ENCODE measurements around the gene METTL9. TPM values are rescaled to one million over a fixed set of nuclear protein-coding genes. Genes with fewer than 3 reads are reported as not detected.
"Not testable (repeated sequence)": the region's sequence is repeated elsewhere in the genome, so short reads cannot be mapped to it uniquely, and the experiment has no call there.

The METTL9 gene
- total and polyA plus RNA-seq, 9 of the 15 experiments (the other 6 are each of a cell fraction or from before 2014, with no cell fraction given) = 12.2 to 107 (median 79.1) TPM

DNA sequence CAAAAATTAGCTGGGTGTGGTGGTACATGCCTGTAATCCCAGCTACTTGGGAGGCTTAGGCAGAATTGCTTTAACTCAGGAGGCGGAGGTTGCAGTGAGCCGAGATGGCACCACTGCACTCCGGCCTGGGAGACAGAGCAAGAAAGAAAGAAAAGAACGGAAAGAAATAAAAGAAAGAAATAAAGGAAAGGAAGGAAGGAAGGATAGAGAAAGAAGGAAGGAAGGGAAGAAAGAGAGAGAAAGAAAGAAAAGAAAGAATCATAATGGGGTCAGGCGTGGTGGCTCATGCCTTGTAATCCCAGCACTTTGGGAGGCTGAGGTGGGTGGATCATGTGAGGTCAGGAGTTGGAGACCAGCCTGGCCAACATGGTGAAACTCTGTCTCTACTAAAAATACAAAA lies 10.8 kb upstream of the METTL9 start:
- H3K4me2 ChIP-seq (ENCODE audit: insufficient read depth, low read length); intact Hi-C loops (cut with micrococcal nuclease); H3K27me3 ChIP-seq (ENCODE audit: control insufficient read depth in 2 of 2, insufficient read depth in 2 of 2, low read length in 2 of 2); H3K27ac ChIP-seq (ENCODE audit: extremely low read depth, low read depth, low read length); H3K9me1 ChIP-seq (ENCODE audit: control insufficient read depth, insufficient read depth, low read length); H3K4me3 ChIP-seq; H4K20me1 ChIP-seq (replicated peaks; ENCODE audit: control insufficient read depth, insufficient read depth, low read length); H2AFZ ChIP-seq (ENCODE audit: low read depth, low read length); H3K79me2 ChIP-seq (ENCODE audit: control insufficient read depth, insufficient read depth, low read length); ATAC-seq; H3K36me3 ChIP-seq (ENCODE audit: control insufficient read depth, insufficient read depth, low read length); H3K4me1 ChIP-seq (replicated peaks in 1 of 2; ENCODE audit: control insufficient read depth in 2 of 2, insufficient read depth in 2 of 2, low read length in 2 of 2); CTCF ChIA-PET (ENCODE audit: low intra/inter-chr PET ratio); DNase-seq (ENCODE audit: extremely low read depth in 1 of 4, low spot score in 3 of 4); FAIRE-seq; H3K9me3 ChIP-seq (replicated peaks; ENCODE audit: control insufficient read depth, insufficient read depth, low read depth, low read length); BruUV-seq (replicated peaks); H3K9ac ChIP-seq (ENCODE audit: insufficient read depth in 1 of 2, low read depth in 2 of 2, low read length in 2 of 2): not testable (repeated sequence)
- POLR2A ChIA-PET = interaction anchor here (1.2 kb wide), 2 partner anchors 9 to 53 kb away, joined by 3 to 4 read pairs; no protein-coding TSS in a partner anchor
- TF ChIP-seq, protein P1, sequence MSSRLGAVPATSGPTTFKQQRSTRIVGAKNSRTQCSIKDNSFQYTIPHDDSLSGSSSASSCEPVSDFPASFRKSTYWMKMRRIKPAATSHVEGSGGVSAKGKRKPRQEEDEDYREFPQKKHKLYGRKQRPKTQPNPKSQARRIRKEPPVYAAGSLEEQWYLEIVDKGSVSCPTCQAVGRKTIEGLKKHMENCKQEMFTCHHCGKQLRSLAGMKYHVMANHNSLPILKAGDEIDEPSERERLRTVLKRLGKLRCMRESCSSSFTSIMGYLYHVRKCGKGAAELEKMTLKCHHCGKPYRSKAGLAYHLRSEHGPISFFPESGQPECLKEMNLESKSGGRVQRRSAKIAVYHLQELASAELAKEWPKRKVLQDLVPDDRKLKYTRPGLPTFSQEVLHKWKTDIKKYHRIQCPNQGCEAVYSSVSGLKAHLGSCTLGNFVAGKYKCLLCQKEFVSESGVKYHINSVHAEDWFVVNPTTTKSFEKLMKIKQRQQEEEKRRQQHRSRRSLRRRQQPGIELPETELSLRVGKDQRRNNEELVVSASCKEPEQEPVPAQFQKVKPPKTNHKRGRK (tag; IDR thresholded peaks at IDR 0.05) = peak; percentile 83
- 70% methylated on average over 1 of the region's 5 CpGs for WGBS (ENCODE audit: insufficient coverage, low coverage, missing lambda C conversion rate)
- in situ Hi-C loops (cut with MboI) = loop anchor here (5.0 to 25.0 kb wide), 3 partner anchors 59 to 974 kb away; no protein-coding TSS in a partner anchor

DNA sequence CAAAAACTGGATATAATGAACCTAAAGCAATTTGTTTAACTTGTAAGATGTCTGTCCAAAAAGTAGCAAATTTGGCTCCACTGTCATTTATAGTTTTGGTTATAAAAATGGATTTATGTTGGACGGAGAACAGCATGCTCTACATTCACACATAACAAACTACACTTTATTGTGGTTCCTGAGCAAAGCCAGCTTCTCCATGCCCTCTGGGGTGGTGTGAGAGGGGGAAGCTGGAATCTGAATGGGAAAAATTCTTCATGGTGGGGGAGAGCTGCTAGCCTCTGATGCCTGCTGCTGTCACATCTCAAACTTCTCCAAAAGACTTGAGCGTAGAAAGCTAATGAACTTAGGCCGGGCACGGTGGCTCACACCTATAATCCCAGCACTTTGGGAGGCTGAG lies 9.8 kb upstream of the METTL9 start:
- no peaks in the 10 kb centered on the region for H3K9me3 ChIP-seq (replicated peaks; ENCODE audit: control insufficient read depth, insufficient read depth, low read depth, low read length)
- FAIRE-seq = peak; percentile 54
- POLR2A ChIA-PET = interaction anchor here (0.6 to 1.2 kb wide), 3 partner anchors 9 to 1925 kb away, joined by 3 read pairs; no protein-coding TSS in a partner anchor
- no peak overlapping the region for H3K4me2 ChIP-seq (ENCODE audit: insufficient read depth, low read length)
- H4K20me1 ChIP-seq (replicated peaks; ENCODE audit: control insufficient read depth, insufficient read depth, low read length) = no peaks in the 10 kb centered on the region
- no peak overlapping the region for H2AFZ ChIP-seq (ENCODE audit: low read depth, low read length)
- no peak for DNase-seq (ENCODE audit: extremely low read depth in 1 of 4, low spot score in 3 of 4)
- WGBS (ENCODE audit: insufficient coverage, low coverage, missing lambda C conversion rate) = 39% methylated on average over 4 of the region's 4 CpGs
- no peak overlapping the region for H3K4me3 ChIP-seq
- no peaks in the 10 kb centered on the region for H3K36me3 ChIP-seq (ENCODE audit: control insufficient read depth, insufficient read depth, low read length)
- CTCF ChIA-PET (ENCODE audit: low intra/inter-chr PET ratio) = no interaction called here
- no peak for ATAC-seq
- no peaks in the 10 kb centered on the region for H3K79me2 ChIP-seq (ENCODE audit: control insufficient read depth, insufficient read depth, low read length)
- intact Hi-C loops (cut with micrococcal nuclease) (no loop called here), in situ Hi-C loops (cut with MboI) (loop anchor here (5.0 to 25.0 kb wide), 3 partner anchors 58 to 973 kb away; no protein-coding TSS in a partner anchor)
- no peak overlapping the region for H3K27ac ChIP-seq (ENCODE audit: extremely low read depth, low read depth, low read length)
- no peak overlapping the region for H3K9ac ChIP-seq (ENCODE audit: insufficient read depth in 1 of 2, low read depth in 2 of 2, low read length in 2 of 2)
- peaks cover 0 to 2% of the 10 kb centered on the region in 2 experiments; a peak in 2 of 5 replicates for H3K27me3 ChIP-seq (ENCODE audit: control insufficient read depth in 2 of 2, insufficient read depth in 2 of 2, low read length in 2 of 2)
- BruUV-seq (replicated peaks) = no TSS peak
- no peaks in the 10 kb centered on the region for H3K9me1 ChIP-seq (ENCODE audit: control insufficient read depth, insufficient read depth, low read length)
- no peaks in the 10 kb centered on the region; a peak in 1 of 5 replicates for H3K4me1 ChIP-seq (replicated peaks in 1 of 2; ENCODE audit: control insufficient read depth in 2 of 2, insufficient read depth in 2 of 2, low read length in 2 of 2)
- TF ChIP-seq ZNF174 (CRISPR knock-in tag; IDR thresholded peaks at IDR 0.05) (no peak), POLR2B (IDR thresholded peaks at IDR 0.05; ENCODE audit: low read depth, partially characterized antibody) (no peak)
- TF ChIP-seq, protein P2, sequence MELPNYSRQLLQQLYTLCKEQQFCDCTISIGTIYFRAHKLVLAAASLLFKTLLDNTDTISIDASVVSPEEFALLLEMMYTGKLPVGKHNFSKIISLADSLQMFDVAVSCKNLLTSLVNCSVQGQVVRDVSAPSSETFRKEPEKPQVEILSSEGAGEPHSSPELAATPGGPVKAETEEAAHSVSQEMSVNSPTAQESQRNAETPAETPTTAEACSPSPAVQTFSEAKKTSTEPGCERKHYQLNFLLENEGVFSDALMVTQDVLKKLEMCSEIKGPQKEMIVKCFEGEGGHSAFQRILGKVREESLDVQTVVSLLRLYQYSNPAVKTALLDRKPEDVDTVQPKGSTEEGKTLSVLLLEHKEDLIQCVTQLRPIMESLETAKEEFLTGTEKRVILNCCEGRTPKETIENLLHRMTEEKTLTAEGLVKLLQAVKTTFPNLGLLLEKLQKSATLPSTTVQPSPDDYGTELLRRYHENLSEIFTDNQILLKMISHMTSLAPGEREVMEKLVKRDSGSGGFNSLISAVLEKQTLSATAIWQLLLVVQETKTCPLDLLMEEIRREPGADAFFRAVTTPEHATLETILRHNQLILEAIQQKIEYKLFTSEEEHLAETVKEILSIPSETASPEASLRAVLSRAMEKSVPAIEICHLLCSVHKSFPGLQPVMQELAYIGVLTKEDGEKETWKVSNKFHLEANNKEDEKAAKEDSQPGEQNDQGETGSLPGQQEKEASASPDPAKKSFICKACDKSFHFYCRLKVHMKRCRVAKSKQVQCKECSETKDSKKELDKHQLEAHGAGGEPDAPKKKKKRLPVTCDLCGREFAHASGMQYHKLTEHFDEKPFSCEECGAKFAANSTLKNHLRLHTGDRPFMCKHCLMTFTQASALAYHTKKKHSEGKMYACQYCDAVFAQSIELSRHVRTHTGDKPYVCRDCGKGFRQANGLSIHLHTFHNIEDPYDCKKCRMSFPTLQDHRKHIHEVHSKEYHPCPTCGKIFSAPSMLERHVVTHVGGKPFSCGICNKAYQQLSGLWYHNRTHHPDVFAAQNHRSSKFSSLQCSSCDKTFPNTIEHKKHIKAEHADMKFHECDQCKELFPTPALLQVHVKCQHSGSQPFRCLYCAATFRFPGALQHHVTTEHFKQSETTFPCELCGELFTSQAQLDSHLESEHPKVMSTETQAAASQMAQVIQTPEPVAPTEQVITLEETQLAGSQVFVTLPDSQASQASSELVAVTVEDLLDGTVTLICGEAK (IDR thresholded peaks at IDR 0.05) = no peak
- TF ChIP-seq, protein P2 (CRISPR knock-in tag; IDR thresholded peaks at IDR 0.05) = no peak

All from K562 (cell line).